ENCODE measurements around the gene NRG2. TPM values are rescaled to one million over a fixed set of nuclear protein-coding genes. Genes with fewer than 3 reads are reported as not detected.
A peak's percentile ranks its signal among the peaks of the same experiment; 100 is the strongest.

NRG2 gene
- total RNA-seq, 3 donors from 2014 or later = 0.16 to 0.30 (median 0.23) TPM

GRCh38 chr5:139808481-139809330 is 234.4 kb downstream of the NRG2 start:
- Mint-ChIP-seq H3K9me3 (no peaks in the 10 kb centered on the region), H3K27me3 (ENCODE audit: low read depth) (peaks cover 29% of the 10 kb centered on the region), H3K36me3 (ENCODE audit: insufficient read depth) (no peaks in the 10 kb centered on the region), H3K4me1 (ENCODE audit: low read depth) (no peaks in the 10 kb centered on the region), H3K4me3 (no peak overlapping the region)
- DNase-seq (no peak), ATAC-seq (peak in 1 of 2 donors; percentile 49)

- Mint-ChIP-seq H3K4me3 (no peak overlapping the region), H3K27me3 (ENCODE audit: low read depth) (peaks cover 29% of the 10 kb centered on the region), H3K36me3 (ENCODE audit: insufficient read depth) (no peaks in the 10 kb centered on the region), H3K4me1 (ENCODE audit: low read depth) (no peaks in the 10 kb centered on the region), H3K9me3 (no peaks in the 10 kb centered on the region)
- ATAC-seq = no peak
- no peak for DNase-seq
These were observed 235.5 kb downstream of the NRG2 start for GRCh38 chr5:139807647-139808030.

- Mint-ChIP-seq H3K36me3 (ENCODE audit: insufficient read depth) (no peaks in the 10 kb centered on the region), H3K4me1 (ENCODE audit: low read depth) (no peaks in the 10 kb centered on the region), H3K4me3 (no peak overlapping the region), H3K27me3 (ENCODE audit: low read depth) (peaks cover 31% of the 10 kb centered on the region), H3K9me3 (no peaks in the 10 kb centered on the region)
- ATAC-seq (peak in 1 of 2 donors; percentile 28), DNase-seq (no peak)
These were observed 236.1 kb downstream of the NRG2 start for GRCh38 chr5:139806726-139807646.

DNA sequence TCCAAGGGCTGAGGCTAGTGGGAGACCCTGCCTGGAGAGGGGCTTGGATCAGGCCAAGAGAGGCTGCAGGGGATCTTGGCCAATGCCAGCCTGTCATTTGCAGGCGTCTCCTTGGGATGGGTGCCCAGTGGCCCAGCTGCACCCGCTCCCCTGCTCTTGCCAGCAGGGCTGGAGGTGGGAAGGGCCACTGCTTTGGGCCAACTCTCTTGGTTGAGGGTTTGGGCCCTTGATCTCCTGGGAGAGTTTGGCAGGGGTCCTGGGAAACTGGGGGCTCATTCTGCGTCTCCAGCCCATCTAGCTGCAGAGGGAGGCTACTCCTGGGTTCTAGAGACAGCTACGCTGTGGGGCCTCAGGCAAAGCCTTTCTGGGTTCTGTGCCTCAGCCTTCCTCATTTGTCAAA is 237.0 kb downstream of the NRG2 start:
- peaks cover 40% of the 10 kb centered on the region for H3K27me3 Mint-ChIP-seq (ENCODE audit: low read depth)
- no peak for ATAC-seq
- H3K9me3 Mint-ChIP-seq = no peaks in the 10 kb centered on the region
- H3K36me3 Mint-ChIP-seq (ENCODE audit: insufficient read depth) = no peaks in the 10 kb centered on the region
- DNase-seq = no peak
- no peak overlapping the region for H3K4me3 Mint-ChIP-seq
- H3K4me1 Mint-ChIP-seq (ENCODE audit: low read depth) = no peaks in the 10 kb centered on the region

- no peak for DNase-seq
- Mint-ChIP-seq H3K4me3 (no peak overlapping the region), H3K36me3 (ENCODE audit: insufficient read depth) (no peaks in the 10 kb centered on the region), H3K4me1 (ENCODE audit: low read depth) (no peaks in the 10 kb centered on the region), H3K27me3 (ENCODE audit: low read depth) (peaks cover 44% of the 10 kb centered on the region), H3K9me3 (no peaks in the 10 kb centered on the region)
- no peak for ATAC-seq
These were observed 237.6 kb downstream of the NRG2 start for GRCh38 chr5:139805545-139805944.

GRCh38 chr5:139804800-139805397 is 238.2 kb downstream of the NRG2 start:
- Mint-ChIP-seq H3K4me3 (no peak overlapping the region), H3K9me3 (no peaks in the 10 kb centered on the region), H3K36me3 (ENCODE audit: insufficient read depth) (no peaks in the 10 kb centered on the region), H3K27me3 (ENCODE audit: low read depth) (peaks cover 38% of the 10 kb centered on the region), H3K4me1 (ENCODE audit: low read depth) (no peaks in the 10 kb centered on the region)
- DNase-seq = no peak
- ATAC-seq = no peak

GRCh38 chr5:139803978-139804377 is 239.1 kb downstream of the NRG2 start:
- H3K27me3 Mint-ChIP-seq (ENCODE audit: low read depth) = peaks cover 41% of the 10 kb centered on the region

DNA sequence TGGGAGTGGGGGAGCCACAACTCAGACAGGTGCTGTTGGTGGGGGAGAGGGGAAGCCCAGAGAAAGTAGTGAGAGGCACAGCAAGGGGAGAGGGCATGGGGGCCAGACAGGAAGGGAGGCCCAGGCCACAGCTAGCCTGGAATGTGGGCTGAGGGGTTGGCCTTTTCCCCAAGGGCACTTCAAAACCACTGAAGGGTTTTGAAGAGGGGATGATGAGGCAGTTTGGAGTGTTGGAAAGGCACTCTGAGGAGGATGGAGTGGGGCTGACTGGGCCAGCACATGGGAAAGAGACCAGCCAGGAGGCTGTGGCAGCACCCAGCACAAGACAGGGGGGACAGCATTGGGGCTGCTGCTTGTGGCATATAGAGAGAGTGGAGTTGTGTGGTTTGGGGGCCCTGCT is 243.7 kb downstream of the NRG2 start:
- Mint-ChIP-seq H3K4me1 (ENCODE audit: low read depth) (peaks cover 8% of the 10 kb centered on the region), H3K27me3 (ENCODE audit: low read depth) (peaks cover 64% of the 10 kb centered on the region), H3K9me3 (no peaks in the 10 kb centered on the region), H3K4me3 (no peak overlapping the region), H3K36me3 (ENCODE audit: insufficient read depth) (no peaks in the 10 kb centered on the region)
- no peak for DNase-seq
- no peak for ATAC-seq

More at GRCh38 chr5:139803978-139804377, 239.1 kb downstream of the NRG2 start:
- Mint-ChIP-seq H3K4me3 (no peak overlapping the region), H3K9me3 (no peaks in the 10 kb centered on the region), H3K36me3 (ENCODE audit: insufficient read depth) (no peaks in the 10 kb centered on the region), H3K4me1 (ENCODE audit: low read depth) (no peaks in the 10 kb centered on the region)
- no peak for DNase-seq
- no peak for ATAC-seq

- Mint-ChIP-seq H3K4me3 (no peak overlapping the region), H3K4me1 (ENCODE audit: low read depth) (peaks cover 8% of the 10 kb centered on the region), H3K9me3 (no peaks in the 10 kb centered on the region), H3K36me3 (ENCODE audit: insufficient read depth) (no peaks in the 10 kb centered on the region), H3K27me3 (ENCODE audit: low read depth) (peaks cover 65% of the 10 kb centered on the region)
- no peak for ATAC-seq
- DNase-seq = no peak
These were observed 244.2 kb downstream of the NRG2 start for GRCh38 chr5:139798883-139799282.

DNA sequence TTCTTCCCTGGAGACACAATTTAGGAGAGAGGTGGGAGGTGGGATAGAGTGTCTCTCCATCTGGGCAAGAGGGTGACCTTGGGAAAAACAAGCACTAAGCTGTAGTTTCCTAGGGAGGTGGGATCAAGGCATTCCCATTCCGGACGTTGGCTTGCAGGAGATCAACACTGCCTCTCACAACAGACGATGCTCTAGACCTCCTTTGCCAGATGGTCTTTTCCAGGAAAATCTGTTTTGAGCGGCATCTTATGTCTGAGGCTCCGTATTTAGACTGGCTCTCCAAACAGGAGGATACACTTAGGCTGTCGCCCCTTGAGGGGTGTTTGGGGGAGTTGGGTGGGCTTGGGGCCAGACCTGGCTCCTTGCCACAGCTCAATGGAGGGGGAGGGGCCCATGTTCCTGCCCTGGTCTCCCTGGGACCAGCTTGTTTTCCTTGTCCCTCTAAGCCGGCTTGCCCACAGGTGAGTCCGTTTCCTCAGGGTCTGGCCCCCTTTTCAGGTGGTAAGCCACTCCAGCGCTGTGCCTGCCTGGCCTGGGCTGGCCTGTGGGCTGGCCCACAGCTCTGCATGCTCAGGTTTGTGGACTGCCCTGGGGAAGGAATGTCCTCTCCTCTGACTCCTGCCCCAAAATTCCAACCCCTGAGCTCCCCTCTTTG is 245.1 kb downstream of the NRG2 start:
- Mint-ChIP-seq H3K4me1 (ENCODE audit: low read depth) (peaks cover 8% of the 10 kb centered on the region), H3K36me3 (ENCODE audit: insufficient read depth) (no peaks in the 10 kb centered on the region), H3K9me3 (no peaks in the 10 kb centered on the region), H3K4me3 (no peak overlapping the region), H3K27me3 (ENCODE audit: low read depth) (peaks cover 71% of the 10 kb centered on the region)
- DNase-seq (no peak), ATAC-seq (no peak)

DNA sequence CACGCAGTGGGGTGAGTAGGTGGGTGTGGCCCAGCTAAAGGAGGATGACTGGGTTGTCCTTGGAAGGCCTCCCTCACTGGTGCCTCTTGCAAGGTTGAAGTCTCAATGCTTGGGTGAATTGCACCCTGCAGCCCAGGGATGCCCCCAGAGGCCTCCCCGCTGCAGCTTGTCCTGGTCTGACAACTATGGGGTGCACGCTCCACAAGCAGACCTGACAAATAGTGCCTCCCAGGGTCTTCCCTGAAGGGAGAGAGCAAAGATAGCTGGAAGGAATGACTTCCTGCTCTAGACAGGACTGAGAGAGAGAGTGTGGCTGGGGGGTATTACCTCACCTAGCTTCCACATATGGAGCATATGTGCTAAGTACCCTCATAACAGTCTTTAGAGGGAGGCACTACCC is 245.8 kb downstream of the NRG2 start:
- no peak for DNase-seq
- peaks cover 8% of the 10 kb centered on the region for H3K4me1 Mint-ChIP-seq (ENCODE audit: low read depth)
- no peak for ATAC-seq
- H3K4me3 Mint-ChIP-seq = no peak overlapping the region
- peaks cover 76% of the 10 kb centered on the region for H3K27me3 Mint-ChIP-seq (ENCODE audit: low read depth)
- no peaks in the 10 kb centered on the region for H3K36me3 Mint-ChIP-seq (ENCODE audit: insufficient read depth)
- H3K9me3 Mint-ChIP-seq = no peaks in the 10 kb centered on the region

Data from activated T-cell treated with anti-CD3 and anti-CD28 coated beads, Interleukin-2, amount 50 U/mL, for 4 hours (primary cell).